PC-3 (cell line): ENCODE data around the gene HMGA1. TPM values are rescaled to one million over a fixed set of nuclear protein-coding genes. Genes with fewer than 3 reads are reported as not detected.

Experiments
- ATAC-seq: fragments of 200-7000 bp; cut with Tn5 transposase; 2 replicates; pipeline ENCODE4 v1.9.1; 2020; ENCODE audit warnings: mild to moderate bottlenecking, moderate library complexity
- BruUV-seq: library from RNA; stranded (reverse); fragments of 400-500 nt; replicated peaks from 2 replicates; lab custom pipeline; 2021; lab: Mats Ljungman, UMichigan
- CTCF ChIA-PET: fragments of 300-600 bp; sonication (Branson Sonifier 250); formaldehyde crosslinking; loops from one replicate; lab custom pipeline; 2022; ENCODE audit warnings: antibody characterized with exemption; lab: Charles Lee
- POLR2A ChIA-PET: fragments of 300-600 bp; sonication (Branson Sonifier 250); formaldehyde crosslinking; loops from one replicate; lab custom pipeline; 2022; ENCODE audit warnings: antibody characterized with exemption; ENCODE audit not compliant: unreplicated experiment; lab: Charles Lee
- DNase-seq: peaks from one replicate; pipeline ENCODE4 v3.0.0-alpha.2; 2015
- H2AFZ ChIP-seq: fragments of 300-600 bp; sonication (generic); 2 replicates; pipeline ENCODE4 v1.6.0; 2016; ENCODE audit warnings: antibody characterized with exemption, low read length
- H3F3A ChIP-seq: fragments of 300-600 bp; sonication (generic); one replicate; pipeline ENCODE4 v1.6.0; 2017; ENCODE audit warnings: antibody characterized with exemption, low read length, control low read depth, mild to moderate bottlenecking; ENCODE audit not compliant: unreplicated experiment
- H3K27ac ChIP-seq: fragments of 300-600 bp; sonication (generic); 2 replicates; pipeline ENCODE4 v1.5.1; 2016; ENCODE audit warnings: mild to moderate bottlenecking, low read length
- H3K27me3 ChIP-seq: fragments of 300-600 bp; sonication (generic); 2 replicates; pipeline ENCODE4 v1.6.1; 2016; ENCODE audit warnings: low read length, mixed read lengths
- H3K36me3 ChIP-seq: fragments of 300-600 bp; sonication (generic); 2 replicates; pipeline ENCODE4 v1.6.1; 2016; ENCODE audit warnings: low read depth, mixed run types, low read length, mixed read lengths
- H3K4me1 ChIP-seq: fragments of 300-600 bp; sonication (generic); 2 replicates; pipeline ENCODE4 v1.5.1; 2016; ENCODE audit warnings: low read length; ENCODE audit not compliant: insufficient read depth
- H3K4me2 ChIP-seq: fragments of 300-600 bp; sonication (generic); 2 replicates; pipeline ENCODE4 v1.6.0; 2016; ENCODE audit warnings: low read length
- H3K4me3 ChIP-seq: fragments of 300-600 bp; sonication (generic); 2 replicates; pipeline ENCODE4 v1.5.1; 2016; ENCODE audit warnings: mild to moderate bottlenecking, low read length, mixed read lengths
- H3K79me2 ChIP-seq: fragments of 300-600 bp; sonication (generic); 2 replicates; pipeline ENCODE4 v1.6.1; 2017; ENCODE audit warnings: low read length, mixed read lengths
- H3K9ac ChIP-seq: fragments of 300-600 bp; sonication (generic); 2 replicates; pipeline ENCODE4 v1.6.0; 2016; ENCODE audit warnings: mild to moderate bottlenecking, low read length
- H3K9me2 ChIP-seq: fragments of 300-600 bp; sonication (generic); replicated peaks from 2 replicates; pipeline ENCODE4 v1.6.1; 2016; ENCODE audit warnings: mixed run types, low read length, mixed read lengths
- H3K9me3 ChIP-seq: fragments of 300-600 bp; sonication (generic); 2 replicates; pipeline ENCODE4 v1.6.1; 2016; ENCODE audit warnings: low read length, mixed read lengths
- H4K20me1 ChIP-seq: fragments of 300-600 bp; sonication (generic); 2 replicates; pipeline ENCODE4 v1.6.1; 2016; ENCODE audit warnings: low read length, mixed read lengths
- EZH2 ChIP-seq: fragments of 300-600 bp; sonication (generic); IDR thresholded peaks from one replicate; pipeline ENCODE4 v1.6.1; 2017; ENCODE audit warnings: antibody characterized with exemption, mild to moderate bottlenecking, low read length; ENCODE audit not compliant: unreplicated experiment
- EZH2phosphoT487 ChIP-seq: fragments of 300-600 bp; sonication (generic); IDR thresholded peaks from 2 replicates; pipeline ENCODE4 v1.6.1; 2018; ENCODE audit warnings: mild to moderate bottlenecking, antibody characterized with exemption, low read length, borderline replicate concordance
- intact Hi-C: fragments of 100-400 bp; cut with micrococcal nuclease; formaldehyde crosslinking; loops from 2 replicates; pipeline ENCODE4 v1.9.0; 2023
- total RNA-seq: library from RNA; depleted of rRNA; stranded (reverse); fragments of >200 nt; gene quantifications from 2 replicates; pipeline ENCODE4 v1.2.3, GENCODE V29; 2014
- TF ChIP-seq, protein P1 (sequence below): fragments of 300-600 bp; sonication (generic); conservative IDR thresholded peaks from 2 replicates; pipeline ENCODE4 v1.5.1; 2017; ENCODE audit warnings: antibody characterized with exemption, low read depth, mild to moderate bottlenecking, low read length

The HMGA1 gene
- total RNA-seq, 1 experiment from 2014 or later = 1,115 TPM

DNA sequence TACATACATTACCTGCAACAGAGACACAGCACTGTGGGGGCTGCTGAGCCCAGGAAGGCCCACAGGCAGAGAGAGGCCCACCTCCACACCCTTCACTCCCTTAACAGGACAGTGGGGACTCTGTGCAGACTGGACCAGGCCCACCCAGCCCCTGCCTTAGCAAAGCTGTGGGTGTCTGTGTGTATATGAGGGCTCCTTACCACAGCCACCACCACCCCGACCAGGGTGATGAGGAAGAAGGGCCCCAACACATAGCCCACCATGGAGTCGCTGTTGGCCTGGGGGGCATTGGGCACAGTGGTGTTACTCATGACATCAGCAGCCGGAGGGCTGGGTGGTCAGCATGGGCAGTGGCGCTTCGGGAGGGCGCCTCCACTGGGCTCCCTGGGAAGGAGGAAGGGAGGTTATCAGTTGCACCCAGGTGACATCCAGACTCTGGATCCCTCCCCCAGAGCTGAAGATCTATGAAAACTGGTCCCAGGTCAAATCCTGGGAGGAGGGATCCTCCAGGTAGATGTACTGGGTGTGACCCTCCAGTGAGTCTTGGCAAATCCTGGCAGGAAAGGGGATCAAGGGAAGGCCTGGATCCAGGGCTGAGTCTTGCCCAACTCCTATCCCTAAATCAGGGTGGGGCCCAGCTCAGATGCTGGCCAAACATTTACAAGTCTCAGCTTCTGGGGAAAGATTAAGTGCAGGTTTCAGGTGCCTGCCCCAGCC is 11.0 kb downstream of the HMGA1 start:
- CTCF ChIA-PET = interaction anchor here (0.9 to 3.5 kb wide), 3 partner anchors 52 to 167 kb away, joined by 3 to 34 read pairs (median 3); no protein-coding TSS in a partner anchor

DNA sequence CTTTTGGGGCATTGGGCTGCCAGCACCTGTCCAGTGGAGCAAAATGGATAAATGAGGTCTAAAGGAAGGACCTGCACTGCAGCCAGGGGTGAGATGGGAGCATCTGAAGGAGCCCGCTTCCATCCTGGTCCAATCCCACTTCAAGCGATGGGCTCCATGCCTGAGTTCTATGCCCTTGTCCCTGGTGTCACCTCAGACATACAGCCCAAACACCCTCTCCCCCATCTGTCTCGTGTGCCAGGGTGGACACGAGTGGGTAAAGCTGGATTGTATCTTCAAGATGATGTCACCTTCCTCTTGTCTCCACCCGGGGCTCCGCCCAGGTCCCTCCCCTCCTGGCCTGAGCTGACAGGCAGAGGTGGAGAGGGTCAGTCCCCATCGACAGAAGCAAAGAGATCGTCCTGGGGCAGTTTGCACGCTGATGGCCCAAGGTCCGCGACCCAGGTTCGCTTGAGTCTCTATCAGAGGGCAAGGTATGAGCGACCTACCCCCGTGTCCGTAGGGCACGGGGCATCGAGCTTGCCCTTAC is 11.6 kb downstream of the HMGA1 start:
- peaks cover 12% of the 10 kb centered on the region; the same call in 1 of the 2 replicates for H3K36me3 ChIP-seq
- no peaks in the 10 kb centered on the region for H3K9me3 ChIP-seq
- H3K9me2 ChIP-seq = no peaks in the 10 kb centered on the region
- H4K20me1 ChIP-seq = no peaks in the 10 kb centered on the region
- peaks cover 11% of the 10 kb centered on the region; the same call in 1 of the 2 replicates for H3K79me2 ChIP-seq
- BruUV-seq = TSS peak; percentile 63
- ChIA-PET POLR2A (interaction anchor here (0.7 kb wide), 1 partner anchor 24 kb away, joined by 3 read pairs; no protein-coding TSS in a partner anchor), CTCF (interaction anchor here (0.9 to 3.5 kb wide), 3 partner anchors 52 to 167 kb away, joined by 3 to 34 read pairs (median 3); no protein-coding TSS in a partner anchor)
- DNase-seq = peak; percentile 43
- H3K27me3 ChIP-seq = no peaks in the 10 kb centered on the region
- peaks cover 10% of the 10 kb centered on the region for H3F3A ChIP-seq
- H3K4me3 ChIP-seq = peak overlapping the region; percentile 79
- H3K9ac ChIP-seq = peak overlapping the region; percentile 69
- TF ChIP-seq EZH2phosphoT487 (no peak), EZH2 (no peak)
- TF ChIP-seq, protein P1, sequence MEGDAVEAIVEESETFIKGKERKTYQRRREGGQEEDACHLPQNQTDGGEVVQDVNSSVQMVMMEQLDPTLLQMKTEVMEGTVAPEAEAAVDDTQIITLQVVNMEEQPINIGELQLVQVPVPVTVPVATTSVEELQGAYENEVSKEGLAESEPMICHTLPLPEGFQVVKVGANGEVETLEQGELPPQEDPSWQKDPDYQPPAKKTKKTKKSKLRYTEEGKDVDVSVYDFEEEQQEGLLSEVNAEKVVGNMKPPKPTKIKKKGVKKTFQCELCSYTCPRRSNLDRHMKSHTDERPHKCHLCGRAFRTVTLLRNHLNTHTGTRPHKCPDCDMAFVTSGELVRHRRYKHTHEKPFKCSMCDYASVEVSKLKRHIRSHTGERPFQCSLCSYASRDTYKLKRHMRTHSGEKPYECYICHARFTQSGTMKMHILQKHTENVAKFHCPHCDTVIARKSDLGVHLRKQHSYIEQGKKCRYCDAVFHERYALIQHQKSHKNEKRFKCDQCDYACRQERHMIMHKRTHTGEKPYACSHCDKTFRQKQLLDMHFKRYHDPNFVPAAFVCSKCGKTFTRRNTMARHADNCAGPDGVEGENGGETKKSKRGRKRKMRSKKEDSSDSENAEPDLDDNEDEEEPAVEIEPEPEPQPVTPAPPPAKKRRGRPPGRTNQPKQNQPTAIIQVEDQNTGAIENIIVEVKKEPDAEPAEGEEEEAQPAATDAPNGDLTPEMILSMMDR = no peak
- peak overlapping the region; percentile 60 for H3K27ac ChIP-seq
- ATAC-seq = peak; percentile 9
- peak overlapping the region; percentile 94 for H3K4me2 ChIP-seq
- intact Hi-C loops = loop anchor here (2.0 to 5.0 kb wide), 3 partner anchors 93 to 359 kb away; no protein-coding TSS in a partner anchor
- peak overlapping the region; percentile 47 for H2AFZ ChIP-seq
- peaks cover 61% of the 10 kb centered on the region for H3K4me1 ChIP-seq

More for the DNA sequence above, 11.0 kb downstream of the HMGA1 start:
- Histone ChIP-seq H2AFZ (no peak overlapping the region), H4K20me1 (0 out of 2 replicates have a peak, but pooled peaks cover 3% of the 10 kb centered on the region), H3K79me2 (peaks cover 13% of the 10 kb centered on the region; the same call in 1 of the 2 replicates), H3K27me3 (no peaks in the 10 kb centered on the region), H3K27ac (peak overlapping the region; percentile 60), H3K4me3 (peak overlapping the region; percentile 79), H3K9ac (no peak overlapping the region), H3K4me2 (peak overlapping the region; percentile 94), H3K9me3 (no peaks in the 10 kb centered on the region), H3F3A (peaks cover 16% of the 10 kb centered on the region), H3K9me2 (no peaks in the 10 kb centered on the region), H3K36me3 (peaks cover 15% of the 10 kb centered on the region; the same call in 1 of the 2 replicates), H3K4me1 (peaks cover 67% of the 10 kb centered on the region)
- no TSS peak for BruUV-seq
- POLR2A ChIA-PET = interaction anchor here (0.7 kb wide), 1 partner anchor 23 kb away, joined by 3 read pairs; no protein-coding TSS in a partner anchor
- DNase-seq = peak; percentile 52
- ATAC-seq = no peak
- intact Hi-C loops = loop anchor here (2.0 to 5.0 kb wide), 3 partner anchors 93 to 360 kb away; no protein-coding TSS in a partner anchor
- TF ChIP-seq, protein P1 = no peak
- TF ChIP-seq EZH2 (no peak), EZH2phosphoT487 (no peak)
